ENCODE results near the gene CTIF. TPM values are rescaled to one million over a fixed set of nuclear protein-coding genes. Genes with fewer than 3 reads are reported as not detected.

The CTIF gene
- total RNA-seq, 2 experiments from 2014 or later = 5.7 to 5.9 TPM

- Mint-ChIP-seq H3K36me3 (no peaks in the 10 kb centered on the region), H3K27ac (no peak overlapping the region)
These were observed 1.6 kb downstream of the CTIF start for GRCh38 chr18:48540251-48541025.

DNA sequence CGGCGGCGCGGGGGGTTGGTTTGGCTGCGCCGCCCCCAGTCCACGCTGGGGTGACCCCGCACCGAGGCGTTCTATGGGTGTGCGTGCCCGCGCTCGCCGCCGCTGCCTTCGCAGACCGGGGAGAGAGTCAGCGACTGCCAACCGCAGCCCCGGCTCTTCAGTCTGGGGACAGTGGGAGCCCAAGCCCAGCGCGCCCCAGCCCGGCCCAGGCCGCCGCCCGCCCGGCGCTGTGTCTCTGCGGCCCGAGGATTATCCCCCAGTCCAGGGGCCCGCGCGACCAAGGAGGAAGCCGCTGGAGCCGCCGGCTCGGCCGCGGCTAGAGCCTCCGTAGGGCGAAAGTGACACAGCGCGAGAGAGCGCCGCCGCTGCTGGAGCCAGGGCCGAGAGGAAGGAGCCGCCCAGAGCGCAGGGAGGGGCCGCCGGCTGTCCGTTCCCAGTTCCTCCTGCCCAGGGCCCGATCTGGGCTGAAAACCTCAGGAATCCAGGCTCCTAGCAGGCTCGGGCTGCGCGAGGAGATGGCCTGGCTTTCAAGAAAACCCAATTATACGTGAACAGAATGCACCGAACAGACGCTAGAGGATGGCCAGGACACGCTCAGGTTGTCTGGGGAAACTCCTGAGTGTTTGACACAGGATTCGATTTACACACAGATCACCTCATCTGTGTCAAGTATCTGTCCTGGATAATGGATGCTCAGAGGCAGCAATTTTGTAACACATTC, 2.4 kb downstream of the CTIF start:
- Mint-ChIP-seq H3K4me3 (no peak overlapping the region), H3K27me3 (peaks cover 52% of the 10 kb centered on the region), H3K9me3 (ENCODE audit: low read depth) (no peaks in the 10 kb centered on the region), H3K36me3 (no peaks in the 10 kb centered on the region), H3K27ac (no peak overlapping the region), H3K4me1 (peaks cover 21% of the 10 kb centered on the region)
- CTCF ChIA-PET = no interaction called here
- DNase-seq (no peak), ATAC-seq (peak; percentile 25)

More at GRCh38 chr18:48540251-48541025, 1.6 kb downstream of the CTIF start:
- DNase-seq (peak; percentile 47), ATAC-seq (peak; percentile 38)
- Mint-ChIP-seq H3K9me3 (ENCODE audit: low read depth) (no peaks in the 10 kb centered on the region), H3K27me3 (peaks cover 52% of the 10 kb centered on the region), H3K4me3 (peak overlapping the region; percentile 79), H3K4me1 (peaks cover 21% of the 10 kb centered on the region)
- CTCF ChIA-PET = no interaction called here

- no peak overlapping the region for H3K27ac Mint-ChIP-seq
- H3K27me3 Mint-ChIP-seq = peaks cover 47% of the 10 kb centered on the region
- H3K4me3 Mint-ChIP-seq = no peak overlapping the region
- H3K9me3 Mint-ChIP-seq (ENCODE audit: low read depth) = no peaks in the 10 kb centered on the region
- H3K4me1 Mint-ChIP-seq = peaks cover 21% of the 10 kb centered on the region
- no peak for DNase-seq
- CTCF ChIA-PET = no interaction called here
- H3K36me3 Mint-ChIP-seq = no peaks in the 10 kb centered on the region
- ATAC-seq = no peak
These were observed 3.0 kb downstream of the CTIF start for GRCh38 chr18:48541747-48542400.

- H3K27me3 Mint-ChIP-seq = peaks cover 47% of the 10 kb centered on the region
- no peak overlapping the region for H3K4me3 Mint-ChIP-seq
- no peak overlapping the region for H3K27ac Mint-ChIP-seq
- CTCF ChIA-PET = no interaction called here
- DNase-seq (no peak), ATAC-seq (no peak)
- H3K4me1 Mint-ChIP-seq = peaks cover 21% of the 10 kb centered on the region
- no peaks in the 10 kb centered on the region for H3K36me3 Mint-ChIP-seq
- H3K9me3 Mint-ChIP-seq (ENCODE audit: low read depth) = no peaks in the 10 kb centered on the region
These were observed 3.8 kb downstream of the CTIF start for GRCh38 chr18:48542513-48543181.

GRCh38 chr18:48543228-48543627, 4.4 kb downstream of the CTIF start:
- Mint-ChIP-seq H3K4me3 (no peak overlapping the region), H3K9me3 (ENCODE audit: low read depth) (no peaks in the 10 kb centered on the region), H3K4me1 (peaks cover 21% of the 10 kb centered on the region), H3K36me3 (no peaks in the 10 kb centered on the region), H3K27ac (no peak overlapping the region), H3K27me3 (peaks cover 47% of the 10 kb centered on the region)
- DNase-seq (peak; percentile 43), ATAC-seq (no peak)
- CTCF ChIA-PET = no interaction called here

DNA sequence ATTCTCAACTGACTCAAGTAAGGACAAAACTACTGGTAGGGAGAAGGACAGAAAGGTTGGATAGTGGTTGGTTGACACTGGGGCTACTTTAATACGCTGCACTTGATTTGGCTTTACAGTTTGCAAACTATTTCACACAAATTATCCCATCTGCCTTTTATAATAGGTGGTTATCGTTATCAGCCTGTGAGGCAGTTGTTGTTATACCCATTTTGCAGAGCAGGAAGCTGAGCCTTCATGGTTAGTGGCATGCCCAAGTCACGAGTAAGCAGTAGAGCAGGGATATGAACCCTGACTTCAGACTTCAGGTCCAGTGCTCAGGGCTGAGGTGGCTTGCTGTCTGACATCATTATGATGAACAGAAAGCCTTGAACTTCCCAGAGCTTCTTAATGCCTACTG, 5.3 kb downstream of the CTIF start:
- Mint-ChIP-seq H3K36me3 (no peaks in the 10 kb centered on the region), H3K9me3 (ENCODE audit: low read depth) (no peaks in the 10 kb centered on the region), H3K4me3 (no peak overlapping the region), H3K4me1 (peaks cover 21% of the 10 kb centered on the region), H3K27ac (no peak overlapping the region), H3K27me3 (peaks cover 47% of the 10 kb centered on the region)
- ATAC-seq (no peak), DNase-seq (no peak)
- CTCF ChIA-PET = no interaction called here

- Mint-ChIP-seq H3K4me1 (peaks cover 21% of the 10 kb centered on the region), H3K9me3 (ENCODE audit: low read depth) (no peaks in the 10 kb centered on the region), H3K27ac (no peak overlapping the region), H3K27me3 (peaks cover 47% of the 10 kb centered on the region), H3K4me3 (no peak overlapping the region), H3K36me3 (no peaks in the 10 kb centered on the region)
- ATAC-seq = no peak
- no peak for DNase-seq
- CTCF ChIA-PET = no interaction called here
These were observed 6.0 kb downstream of the CTIF start for GRCh38 chr18:48544661-48545415.

- Mint-ChIP-seq H3K4me3 (no peak overlapping the region), H3K36me3 (no peaks in the 10 kb centered on the region), H3K27ac (no peak overlapping the region), H3K4me1 (peaks cover 19% of the 10 kb centered on the region), H3K9me3 (ENCODE audit: low read depth) (no peaks in the 10 kb centered on the region), H3K27me3 (peaks cover 41% of the 10 kb centered on the region)
- DNase-seq (no peak), ATAC-seq (no peak)
- CTCF ChIA-PET = no interaction called here
These were observed 7.0 kb downstream of the CTIF start for GRCh38 chr18:48545757-48546321.

DNA sequence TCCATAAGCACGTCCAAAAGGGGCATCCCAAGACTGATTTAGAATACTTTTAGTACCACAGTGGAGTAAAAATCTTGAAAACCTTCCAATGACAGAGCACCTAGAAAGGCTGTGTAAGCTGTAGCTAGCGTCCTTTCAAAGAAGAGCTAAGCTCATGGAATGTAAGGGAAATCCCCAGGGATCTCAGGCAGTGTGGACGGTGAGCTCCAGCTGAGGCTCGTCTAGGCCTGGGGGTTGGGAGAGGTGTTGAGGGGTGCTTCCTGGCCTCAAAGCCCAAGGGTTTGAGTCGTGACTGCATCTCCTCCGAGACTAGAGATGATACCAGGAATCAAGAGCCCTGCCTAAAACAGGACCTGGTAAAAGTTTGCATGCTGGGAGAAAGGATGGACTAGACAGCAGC, 7.6 kb downstream of the CTIF start:
- Mint-ChIP-seq H3K27me3 (peaks cover 39% of the 10 kb centered on the region), H3K27ac (no peak overlapping the region), H3K36me3 (no peaks in the 10 kb centered on the region), H3K4me3 (no peak overlapping the region), H3K4me1 (peaks cover 18% of the 10 kb centered on the region), H3K9me3 (ENCODE audit: low read depth) (no peaks in the 10 kb centered on the region)
- DNase-seq (no peak), ATAC-seq (no peak)
- CTCF ChIA-PET = no interaction called here

DNA sequence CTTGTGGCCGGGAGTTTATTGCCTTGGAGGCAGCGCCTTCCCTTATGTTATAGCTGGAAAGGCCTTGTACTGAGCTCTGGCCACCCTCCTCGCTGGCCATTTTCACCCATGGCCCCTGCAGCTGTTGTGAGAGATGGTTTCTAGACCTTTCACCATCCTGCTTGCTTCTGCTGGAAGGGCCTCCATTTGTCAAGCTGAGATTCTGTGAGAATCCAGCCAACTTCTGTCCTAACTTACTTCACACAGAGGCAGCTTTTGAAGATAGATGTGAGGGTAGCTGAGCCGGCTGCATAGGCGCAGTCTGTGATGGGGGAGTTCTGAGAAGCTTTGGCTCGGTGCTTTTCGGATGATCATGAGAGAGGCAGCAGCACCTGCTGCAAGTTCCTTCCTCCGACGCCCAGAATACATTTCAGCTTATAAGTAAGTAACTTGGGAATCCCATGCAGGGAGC, 8.7 kb downstream of the CTIF start:
- CTCF ChIA-PET = no interaction called here
- ATAC-seq = no peak

DNA sequence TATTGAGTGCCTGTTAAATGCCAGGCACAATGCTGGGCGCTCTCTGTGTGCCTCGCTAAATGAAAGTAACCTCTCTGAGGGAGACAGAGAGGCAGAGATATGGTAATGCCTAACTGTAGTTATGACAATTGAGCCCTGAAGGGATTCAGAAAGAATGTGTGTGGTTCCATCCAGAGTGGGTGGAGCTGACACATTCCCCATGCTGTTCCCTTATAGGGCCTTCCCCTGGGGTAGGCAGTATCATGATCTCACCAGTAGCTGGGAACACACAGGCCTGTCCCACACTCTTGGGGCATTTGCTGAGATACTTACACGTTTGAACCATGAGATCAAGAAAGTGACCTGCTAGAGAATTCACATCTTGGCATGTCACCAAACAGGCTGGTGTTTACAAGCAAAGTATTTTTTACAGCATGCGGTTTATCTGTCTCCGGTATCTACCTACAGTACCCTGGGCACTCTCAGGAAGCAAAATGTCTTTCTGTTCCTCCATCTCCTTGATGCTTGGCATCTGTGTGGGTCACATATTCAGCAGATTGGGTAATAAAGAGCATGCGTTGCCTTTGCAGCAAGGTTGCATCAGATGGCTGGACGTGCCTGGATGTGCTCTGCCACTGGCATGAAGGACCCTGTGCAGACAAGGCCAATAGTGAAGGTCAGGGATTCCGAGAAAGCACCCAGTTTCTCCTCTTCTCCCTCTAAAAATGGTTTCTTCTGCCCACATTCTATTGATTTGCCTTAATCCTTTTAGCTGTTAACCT, 9.4 kb downstream of the CTIF start:
- Mint-ChIP-seq H3K27me3 (peaks cover 22% of the 10 kb centered on the region), H3K4me3 (no peak overlapping the region), H3K36me3 (no peaks in the 10 kb centered on the region), H3K4me1 (peaks cover 14% of the 10 kb centered on the region), H3K27ac (no peak overlapping the region), H3K9me3 (ENCODE audit: low read depth) (no peaks in the 10 kb centered on the region)
- CTCF ChIA-PET = no interaction called here
- ATAC-seq (no peak), DNase-seq (no peak)

More for the DNA sequence above, 8.7 kb downstream of the CTIF start:
- no peak overlapping the region for H3K27ac Mint-ChIP-seq
- H3K36me3 Mint-ChIP-seq = no peaks in the 10 kb centered on the region
- peaks cover 15% of the 10 kb centered on the region for H3K4me1 Mint-ChIP-seq
- H3K4me3 Mint-ChIP-seq = no peak overlapping the region
- H3K9me3 Mint-ChIP-seq (ENCODE audit: low read depth) = no peaks in the 10 kb centered on the region
- DNase-seq = no peak
- peaks cover 27% of the 10 kb centered on the region for H3K27me3 Mint-ChIP-seq

DNA sequence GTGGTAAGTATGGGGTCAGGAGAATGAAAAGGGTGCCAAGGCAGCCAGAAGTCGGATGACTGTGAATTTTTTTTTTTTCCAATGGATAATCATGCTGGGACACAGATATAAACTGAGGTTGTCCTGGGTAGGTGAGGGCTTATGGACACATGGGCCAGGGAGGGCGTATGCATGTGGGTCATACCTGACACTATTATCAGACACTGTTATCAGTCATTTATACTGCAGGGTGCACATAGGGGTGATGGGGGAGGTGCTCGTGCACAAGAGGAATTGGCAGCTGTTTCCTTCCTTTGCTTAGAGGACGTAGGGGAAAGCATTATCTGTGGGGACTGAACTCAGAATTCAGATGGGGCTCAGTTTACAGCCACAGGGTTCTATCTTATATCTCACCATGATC, 10.1 kb downstream of the CTIF start:
- Mint-ChIP-seq H3K36me3 (no peaks in the 10 kb centered on the region), H3K27ac (no peak overlapping the region), H3K4me1 (peaks cover 8% of the 10 kb centered on the region), H3K27me3 (peaks cover 15% of the 10 kb centered on the region), H3K4me3 (no peak overlapping the region), H3K9me3 (ENCODE audit: low read depth) (no peaks in the 10 kb centered on the region)
- no peak for DNase-seq
- no peak for ATAC-seq
- CTCF ChIA-PET = no interaction called here
